ENCODE measurements around the gene CDHR2. TPM values are rescaled to one million over a fixed set of nuclear protein-coding genes. Genes with fewer than 3 reads are reported as not detected.

CDHR2 gene
- total RNA-seq, 2 experiments from 2014 or later = 0.56 to 1.6 TPM

DNA sequence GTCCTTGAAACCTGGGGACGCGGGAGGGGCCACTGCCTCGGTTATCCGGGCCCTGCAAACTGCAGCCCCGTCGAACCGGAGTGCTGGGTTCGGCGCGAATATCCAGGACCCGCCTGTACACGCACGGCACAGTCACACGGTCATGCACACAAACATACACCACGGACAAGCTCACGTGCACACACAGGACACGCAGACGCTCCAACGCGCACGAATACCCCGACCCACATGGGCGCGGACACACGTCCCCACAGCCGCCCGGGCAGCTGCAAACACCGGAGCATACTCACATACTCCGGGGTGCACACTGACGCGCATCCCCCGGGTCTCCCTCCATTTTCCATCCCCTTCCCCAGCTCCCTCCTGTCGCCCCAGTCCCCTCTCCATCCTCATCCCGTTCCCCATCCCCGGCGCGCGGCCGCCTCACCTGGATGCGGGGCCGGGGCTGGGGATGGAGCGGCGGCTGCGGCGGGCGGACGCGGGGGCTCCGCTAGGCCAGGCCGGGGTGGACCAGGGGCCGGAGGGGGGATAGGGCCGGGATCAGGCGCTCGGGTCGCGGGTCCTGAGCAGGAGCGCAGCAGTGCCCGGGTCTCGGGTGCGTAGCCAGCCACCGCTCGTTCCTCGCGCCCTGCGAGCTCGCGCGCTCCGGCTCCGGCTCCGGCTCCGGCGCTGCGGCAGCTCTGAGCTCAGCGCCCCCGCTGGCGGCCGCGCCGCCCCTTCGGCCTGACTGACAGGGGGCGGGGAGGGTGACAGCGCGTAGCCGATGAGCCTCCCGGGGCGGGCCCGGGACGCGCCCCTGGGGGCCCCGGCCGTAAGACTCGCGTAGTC is 80.9 kb downstream of the CDHR2 start, which contains the start of the genes EIF4E1B and SNCB:
Gene EIF4E1B, plus strand, starts transcription at position 823 of the 828 bp plus-strand sequence. CDS start 12,113 bp downstream, outside the sequence.
Gene SNCB, minus strand, starts transcription at position 682 of the 828 bp plus-strand sequence. CDS start 880 bp downstream, outside the sequence.
- no peaks in the 10 kb centered on the region for H3K9me3 Mint-ChIP-seq (ENCODE audit: low read depth)
- H3K36me3 Mint-ChIP-seq = no peaks in the 10 kb centered on the region
- ATAC-seq = peak; percentile 92
- H3K27me3 Mint-ChIP-seq = peaks cover 75% of the 10 kb centered on the region
- H3K4me3 Mint-ChIP-seq = peak within 1 kb of the TSS; percentile 22
- no peak within 1 kb of the TSS for H3K27ac Mint-ChIP-seq
- CTCF ChIA-PET = interaction anchor here (0.6 to 1.9 kb wide), 5 partner anchors 14 to 214 kb away, joined by 3 to 8 read pairs (median 5); partner anchors contain the start of gene CLTB
- peak; percentile 66 for DNase-seq
- H3K4me1 Mint-ChIP-seq = peaks cover 16% of the 10 kb centered on the region

DNA sequence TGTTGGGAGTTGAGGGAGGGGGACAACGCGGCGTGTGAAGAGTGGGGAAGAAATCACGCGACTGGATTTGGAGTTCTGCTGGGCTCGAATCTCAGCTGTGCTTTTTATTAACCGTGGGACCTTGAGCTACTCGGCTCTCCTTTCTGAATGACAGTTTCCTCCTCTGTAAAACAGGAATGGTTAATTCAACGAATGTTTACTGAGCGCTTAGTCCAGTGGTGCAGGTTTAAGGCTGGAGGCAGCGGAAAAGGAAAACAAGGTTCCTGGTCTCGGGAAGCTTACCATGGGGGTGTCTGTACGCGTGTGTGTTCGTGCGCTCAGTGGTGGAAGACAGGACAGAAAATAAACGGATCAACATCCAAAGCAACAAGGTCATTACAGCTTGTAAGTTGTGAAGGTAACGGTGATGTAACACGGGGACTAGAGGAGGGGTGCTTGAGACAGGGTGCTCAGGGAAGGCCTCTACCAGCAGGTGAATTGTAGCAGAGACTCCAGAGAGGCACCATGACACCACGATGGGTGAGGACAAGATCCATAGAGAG is 81.6 kb downstream of the CDHR2 start:
- DNase-seq (no peak), ATAC-seq (no peak)
- Mint-ChIP-seq H3K27me3 (peaks cover 76% of the 10 kb centered on the region), H3K36me3 (no peaks in the 10 kb centered on the region), H3K9me3 (ENCODE audit: low read depth) (no peaks in the 10 kb centered on the region), H3K4me1 (peaks cover 16% of the 10 kb centered on the region), H3K4me3 (peak overlapping the region; percentile 22), H3K27ac (no peak overlapping the region)
- CTCF ChIA-PET = interaction anchor here (0.9 to 1.9 kb wide), 3 partner anchors 13 to 58 kb away, joined by 3 to 8 read pairs (median 6); no protein-coding TSS in a partner anchor

- ATAC-seq (no peak), DNase-seq (no peak)
- peaks cover 79% of the 10 kb centered on the region for H3K27me3 Mint-ChIP-seq
- peaks cover 16% of the 10 kb centered on the region for H3K4me1 Mint-ChIP-seq
- H3K9me3 Mint-ChIP-seq (ENCODE audit: low read depth) = no peaks in the 10 kb centered on the region
- no peak overlapping the region for H3K4me3 Mint-ChIP-seq
- no peaks in the 10 kb centered on the region for H3K36me3 Mint-ChIP-seq
- CTCF ChIA-PET = interaction anchor here (1.9 kb wide), 1 partner anchor 29 kb away, joined by 8 read pairs; no protein-coding TSS in a partner anchor
- no peak overlapping the region for H3K27ac Mint-ChIP-seq
Measured at GRCh38 chr5:176631383-176632200, 82.5 kb downstream of the CDHR2 start.

DNA sequence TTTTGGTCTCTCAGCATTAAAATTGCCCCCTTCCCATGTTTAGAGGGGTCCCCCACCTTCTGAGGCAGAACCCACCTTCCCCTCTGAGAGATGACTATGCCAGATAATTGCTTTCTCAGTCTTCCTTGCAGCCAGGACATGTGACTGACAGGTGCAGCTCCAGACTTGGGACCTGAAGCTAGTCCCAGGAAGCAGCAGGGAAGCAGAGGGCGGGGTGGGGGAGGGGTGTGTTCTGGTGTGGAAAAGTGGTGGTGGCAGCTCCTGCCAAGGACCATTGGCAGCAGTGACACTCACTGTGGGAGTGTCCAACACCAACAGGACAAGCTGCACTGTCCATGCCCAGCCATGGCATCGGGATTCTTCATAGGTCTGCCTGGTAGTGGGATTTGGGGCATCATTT is 83.6 kb downstream of the CDHR2 start:
- Mint-ChIP-seq H3K27me3 (peaks cover 84% of the 10 kb centered on the region), H3K27ac (no peak overlapping the region), H3K9me3 (ENCODE audit: low read depth) (no peaks in the 10 kb centered on the region), H3K4me3 (no peak overlapping the region), H3K4me1 (peaks cover 16% of the 10 kb centered on the region), H3K36me3 (no peaks in the 10 kb centered on the region)
- ATAC-seq (no peak), DNase-seq (no peak)
- CTCF ChIA-PET = interaction anchor here (2.2 kb wide), 1 partner anchor 25 kb away, joined by 5 read pairs; no protein-coding TSS in a partner anchor

DNA sequence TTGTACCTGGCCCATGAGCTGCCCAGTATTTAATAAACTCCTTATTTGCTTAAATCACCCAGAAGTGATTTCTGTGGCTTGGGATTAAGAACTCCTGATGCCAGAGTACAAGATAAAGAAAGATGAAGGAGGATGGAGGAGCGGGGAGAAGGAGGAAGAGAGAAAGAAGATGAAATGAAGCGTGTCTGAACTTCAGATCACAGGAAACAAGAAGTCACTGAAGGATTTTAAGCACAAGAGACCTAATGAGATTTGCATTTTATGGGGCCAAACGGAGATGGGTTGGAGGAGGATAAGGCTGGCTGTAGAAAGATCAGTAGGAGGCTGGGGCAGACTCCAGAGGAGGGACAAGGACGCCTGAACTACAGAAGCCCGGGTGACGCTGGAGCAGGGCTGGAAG is 84.5 kb downstream of the CDHR2 start:
- H3K36me3 Mint-ChIP-seq = no peaks in the 10 kb centered on the region
- CTCF ChIA-PET = interaction anchor here (2.2 kb wide), 1 partner anchor 24 kb away, joined by 5 read pairs; no protein-coding TSS in a partner anchor
- peaks cover 11% of the 10 kb centered on the region for H3K4me1 Mint-ChIP-seq
- no peak overlapping the region for H3K27ac Mint-ChIP-seq
- no peak overlapping the region for H3K4me3 Mint-ChIP-seq
- no peak for DNase-seq
- H3K9me3 Mint-ChIP-seq (ENCODE audit: low read depth) = no peaks in the 10 kb centered on the region
- H3K27me3 Mint-ChIP-seq = peaks cover 77% of the 10 kb centered on the region
- no peak for ATAC-seq

- Mint-ChIP-seq H3K27me3 (peaks cover 53% of the 10 kb centered on the region), H3K4me3 (no peak overlapping the region), H3K9me3 (ENCODE audit: low read depth) (no peaks in the 10 kb centered on the region), H3K27ac (no peak overlapping the region), H3K4me1 (peaks cover 2% of the 10 kb centered on the region), H3K36me3 (no peaks in the 10 kb centered on the region)
- ATAC-seq (no peak), DNase-seq (no peak)
- CTCF ChIA-PET = no interaction called here
Measured at GRCh38 chr5:176636426-176636825, 87.3 kb downstream of the CDHR2 start.

GRCh38 chr5:176637556-176637955 is 88.4 kb downstream of the CDHR2 start:
- CTCF ChIA-PET = no interaction called here
- Mint-ChIP-seq H3K4me1 (peaks cover 2% of the 10 kb centered on the region), H3K4me3 (no peak overlapping the region), H3K27ac (no peak overlapping the region), H3K27me3 (peaks cover 43% of the 10 kb centered on the region), H3K36me3 (no peaks in the 10 kb centered on the region), H3K9me3 (ENCODE audit: low read depth) (no peaks in the 10 kb centered on the region)
- ATAC-seq (no peak), DNase-seq (no peak)

- H3K27ac Mint-ChIP-seq = no peak overlapping the region
- peaks cover 35% of the 10 kb centered on the region for H3K27me3 Mint-ChIP-seq
- CTCF ChIA-PET = interaction anchor here (1.5 kb wide), 1 partner anchor 20 kb away, joined by 4 read pairs; no protein-coding TSS in a partner anchor
- H3K4me1 Mint-ChIP-seq = peaks cover 2% of the 10 kb centered on the region
- no peak overlapping the region for H3K4me3 Mint-ChIP-seq
- no peaks in the 10 kb centered on the region for H3K9me3 Mint-ChIP-seq (ENCODE audit: low read depth)
- DNase-seq (no peak), ATAC-seq (no peak)
- H3K36me3 Mint-ChIP-seq = no peaks in the 10 kb centered on the region
Measured at GRCh38 chr5:176638437-176638836, 89.3 kb downstream of the CDHR2 start.

GRCh38 chr5:176639208-176639607 is 90.1 kb downstream of the CDHR2 start:
- Mint-ChIP-seq H3K4me3 (no peak overlapping the region), H3K4me1 (no peaks in the 10 kb centered on the region), H3K27me3 (peaks cover 28% of the 10 kb centered on the region), H3K27ac (no peak overlapping the region), H3K36me3 (no peaks in the 10 kb centered on the region), H3K9me3 (ENCODE audit: low read depth) (no peaks in the 10 kb centered on the region)
- CTCF ChIA-PET = interaction anchor here (1.5 kb wide), 1 partner anchor 20 kb away, joined by 4 read pairs; no protein-coding TSS in a partner anchor
- no peak for DNase-seq
- no peak for ATAC-seq

DNA sequence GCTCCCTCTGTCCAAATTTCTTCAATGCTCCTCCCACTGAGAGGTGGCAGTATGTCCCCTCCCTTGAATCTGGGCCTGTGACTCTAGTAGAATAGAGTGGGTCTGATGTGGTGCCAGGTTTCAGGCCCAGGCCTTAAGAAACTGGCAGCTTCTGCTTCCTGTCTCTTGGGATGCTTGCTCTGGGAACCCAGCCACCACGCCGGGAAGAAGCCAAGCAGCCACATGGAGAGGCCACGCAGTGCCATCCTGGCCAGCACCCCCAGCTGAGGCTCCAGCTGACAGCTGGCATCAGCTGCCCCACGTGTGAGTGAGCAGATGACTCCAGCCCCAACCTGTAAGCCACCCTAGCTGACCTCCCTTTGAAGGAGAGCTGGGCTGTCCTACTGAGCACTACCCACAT is 90.8 kb downstream of the CDHR2 start:
- H3K36me3 Mint-ChIP-seq = no peaks in the 10 kb centered on the region
- H3K27ac Mint-ChIP-seq = no peak overlapping the region
- ATAC-seq (no peak), DNase-seq (no peak)
- no peaks in the 10 kb centered on the region for H3K4me1 Mint-ChIP-seq
- H3K9me3 Mint-ChIP-seq (ENCODE audit: low read depth) = no peaks in the 10 kb centered on the region
- CTCF ChIA-PET = interaction anchor here (1.5 kb wide), 1 partner anchor 19 kb away, joined by 4 read pairs; no protein-coding TSS in a partner anchor
- H3K4me3 Mint-ChIP-seq = no peak overlapping the region
- peaks cover 23% of the 10 kb centered on the region for H3K27me3 Mint-ChIP-seq

GRCh38 chr5:176640616-176641015 is 91.5 kb downstream of the CDHR2 start:
- no peaks in the 10 kb centered on the region for H3K4me1 Mint-ChIP-seq
- H3K27me3 Mint-ChIP-seq = peaks cover 17% of the 10 kb centered on the region
- CTCF ChIA-PET = interaction anchor here (12.3 kb wide), 1 partner anchor 19 kb away, joined by 124 read pairs; no protein-coding TSS in a partner anchor
- no peaks in the 10 kb centered on the region for H3K9me3 Mint-ChIP-seq (ENCODE audit: low read depth)
- H3K36me3 Mint-ChIP-seq = no peaks in the 10 kb centered on the region
- H3K27ac Mint-ChIP-seq = no peak overlapping the region
- no peak for DNase-seq
- no peak overlapping the region for H3K4me3 Mint-ChIP-seq
- ATAC-seq = no peak

DNA sequence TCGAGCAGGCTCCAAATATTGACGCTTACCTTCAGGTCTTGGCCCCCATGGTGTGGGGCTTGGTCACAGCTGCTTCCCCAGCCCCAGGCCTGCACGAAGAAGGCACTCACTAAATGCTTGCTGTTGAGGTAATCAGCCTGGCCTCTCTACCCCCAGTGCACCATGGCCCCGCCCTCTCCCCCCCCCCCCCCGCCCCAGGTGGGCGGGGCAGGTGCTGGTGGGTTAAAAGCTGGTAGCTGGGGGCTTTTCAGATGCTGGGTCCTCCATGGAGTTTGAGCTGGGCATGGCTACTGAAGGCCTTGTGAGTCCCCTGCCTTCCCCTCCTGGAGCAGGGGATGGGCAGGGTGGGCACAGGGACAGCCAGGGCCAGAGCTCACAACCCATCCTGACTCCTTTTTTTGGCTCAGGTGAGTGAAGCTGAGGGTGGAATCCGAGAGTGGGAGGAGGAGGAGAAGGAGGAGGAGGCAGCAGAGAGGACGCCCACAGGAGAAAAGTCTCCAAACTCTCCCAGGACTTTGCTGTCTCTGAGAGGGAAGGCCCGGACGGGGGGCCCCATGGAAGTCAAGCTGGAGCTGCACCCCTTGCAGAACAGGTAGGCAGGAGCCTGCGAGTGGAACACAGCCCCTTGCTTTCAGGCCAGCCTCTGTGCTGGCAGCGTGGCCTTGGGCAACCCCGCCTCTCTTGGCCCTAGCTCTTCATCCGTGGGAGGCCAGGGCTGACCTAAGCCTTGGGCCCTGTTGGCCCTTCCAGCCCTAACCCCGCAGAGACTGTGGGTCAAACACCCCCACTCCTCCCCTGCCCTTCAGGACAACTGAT is 93.7 kb downstream of the CDHR2 start:
- Mint-ChIP-seq H3K4me1 (peaks cover 13% of the 10 kb centered on the region), H3K36me3 (no peaks in the 10 kb centered on the region), H3K9me3 (ENCODE audit: low read depth) (no peaks in the 10 kb centered on the region), H3K4me3 (no peak overlapping the region), H3K27me3 (no peaks in the 10 kb centered on the region), H3K27ac (no peak overlapping the region)
- ATAC-seq (no peak), DNase-seq (no peak)
- CTCF ChIA-PET = interaction anchor here (12.3 kb wide), 1 partner anchor 17 kb away, joined by 124 read pairs; no protein-coding TSS in a partner anchor
